HG03342 (cell line): ENCODE results near the gene RNU1-1.
A peak's percentile ranks its signal among the peaks of the same experiment; 100 is the strongest.
"Not testable (repeated sequence)": the region's sequence is repeated elsewhere in the genome, so short reads cannot be mapped to it uniquely, and the experiment has no call there.

Source experiments
- ATAC-seq: cut with Tn5 transposase; IDR thresholded peaks from one replicate; pipeline ENCODE4 v1.9.1; 2021; ENCODE audit warnings: mild to moderate bottlenecking, moderate library complexity; ENCODE audit not compliant: unreplicated experiment

The RNU1-1 gene

GRCh38 chr1:16525769-16526168 lies 11.7 kb upstream of the RNU1-1 start:
- not testable (repeated sequence) for ATAC-seq

GRCh38 chr1:16521679-16522078 lies 7.6 kb upstream of the RNU1-1 start:
- ATAC-seq = not testable (repeated sequence)

GRCh38 chr1:16521288-16521583 lies 7.2 kb upstream of the RNU1-1 start:
- no peak for ATAC-seq

- not testable (repeated sequence) for ATAC-seq
Observed at GRCh38 chr1:16520435-16521287, 6.6 kb upstream of the RNU1-1 start.

- not testable (repeated sequence) for ATAC-seq
Observed at GRCh38 chr1:16519255-16519951, 5.3 kb upstream of the RNU1-1 start.

- ATAC-seq = not testable (repeated sequence)
Observed at GRCh38 chr1:16518913-16519254, 4.8 kb upstream of the RNU1-1 start.

GRCh38 chr1:16516694-16517410 lies 2.8 kb upstream of the RNU1-1 start:
- ATAC-seq = not testable (repeated sequence)

- peak; percentile 89 for ATAC-seq
Observed at GRCh38 chr1:16513412-16514106, 526 bp downstream of the RNU1-1 start.

- ATAC-seq = not testable (repeated sequence)
Observed at GRCh38 chr1:16512624-16513411, 1.3 kb downstream of the RNU1-1 start.

GRCh38 chr1:16511926-16512325 lies 2.2 kb downstream of the RNU1-1 start:
- ATAC-seq = not testable (repeated sequence)

GRCh38 chr1:16508861-16509445 lies 5.1 kb downstream of the RNU1-1 start:
- not testable (repeated sequence) for ATAC-seq

- ATAC-seq = not testable (repeated sequence)
Observed at GRCh38 chr1:16506364-16507136, 7.5 kb downstream of the RNU1-1 start.

- not testable (repeated sequence) for ATAC-seq
Observed at GRCh38 chr1:16505870-16506269, 8.2 kb downstream of the RNU1-1 start.

- ATAC-seq = no peak
Observed at GRCh38 chr1:16503494-16503893, 10.6 kb downstream of the RNU1-1 start.

- not testable (repeated sequence) for ATAC-seq
Observed at GRCh38 chr1:16501446-16501845, 12.6 kb downstream of the RNU1-1 start.

GRCh38 chr1:16500975-16501374 lies 13.1 kb downstream of the RNU1-1 start:
- not testable (repeated sequence) for ATAC-seq

- ATAC-seq = not testable (repeated sequence)
Observed at GRCh38 chr1:16500466-16500865, 13.6 kb downstream of the RNU1-1 start.

- peak; percentile 93 for ATAC-seq
Observed at GRCh38 chr1:16498573-16499413, 15.3 kb downstream of the RNU1-1 start.
